ENCODE data around the gene PC. TPM values are rescaled to one million over a fixed set of nuclear protein-coding genes. Genes with fewer than 3 reads are reported as not detected.

The PC gene
- polyA plus RNA-seq, 3 donors: 4.6 to 7.1 (median 6.0) TPM

DNA sequence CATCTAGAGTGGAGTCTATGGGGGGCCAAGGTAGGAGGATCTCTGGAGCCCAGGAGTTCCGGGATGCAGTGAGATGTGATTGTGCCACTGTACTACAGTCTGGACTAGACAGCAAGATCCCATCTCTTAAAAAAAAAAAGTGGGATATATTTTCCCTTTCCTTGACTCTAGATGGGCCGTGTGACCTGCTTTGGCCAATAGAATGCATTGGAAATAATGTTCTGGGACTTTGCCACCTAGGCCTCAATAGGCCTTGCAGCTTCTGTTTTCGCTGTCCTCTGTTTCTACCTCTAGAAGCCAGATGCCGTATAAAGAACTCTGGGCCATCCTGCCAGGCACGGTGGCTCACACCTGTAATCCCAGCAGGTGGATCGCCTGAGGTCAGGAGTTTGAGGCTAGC is 20.5 kb upstream of the PC start:
- no peaks in the 10 kb centered on the region for H3K36me3 ChIP-seq (replicated peaks in 1 of 2; ENCODE audit: control insufficient read depth in 1 of 2, insufficient read depth in 2 of 2, low read length in 2 of 2)
- H3K4me2 ChIP-seq (replicated peaks; ENCODE audit: extremely low read depth, low read length, poor library complexity, severe bottlenecking): no peak overlapping the region
- Mint-ChIP-seq H3K27ac (no peak overlapping the region), H3K36me3 (peaks cover 0 to 2% of the 10 kb centered on the region in 2 donors), H3K9me3 (peaks cover 7 to 30% (median 19%) of the 10 kb centered on the region in 7 donors), H3K4me1 (peaks cover 15% of the 10 kb centered on the region), H3K4me3 (no peak overlapping the region), H3K27me3 (ENCODE audit: low read depth in 3 of 3) (peaks cover 11 to 25% (median 14%) of the 10 kb centered on the region in 3 donors)
- TF ChIP-seq, protein P1, sequence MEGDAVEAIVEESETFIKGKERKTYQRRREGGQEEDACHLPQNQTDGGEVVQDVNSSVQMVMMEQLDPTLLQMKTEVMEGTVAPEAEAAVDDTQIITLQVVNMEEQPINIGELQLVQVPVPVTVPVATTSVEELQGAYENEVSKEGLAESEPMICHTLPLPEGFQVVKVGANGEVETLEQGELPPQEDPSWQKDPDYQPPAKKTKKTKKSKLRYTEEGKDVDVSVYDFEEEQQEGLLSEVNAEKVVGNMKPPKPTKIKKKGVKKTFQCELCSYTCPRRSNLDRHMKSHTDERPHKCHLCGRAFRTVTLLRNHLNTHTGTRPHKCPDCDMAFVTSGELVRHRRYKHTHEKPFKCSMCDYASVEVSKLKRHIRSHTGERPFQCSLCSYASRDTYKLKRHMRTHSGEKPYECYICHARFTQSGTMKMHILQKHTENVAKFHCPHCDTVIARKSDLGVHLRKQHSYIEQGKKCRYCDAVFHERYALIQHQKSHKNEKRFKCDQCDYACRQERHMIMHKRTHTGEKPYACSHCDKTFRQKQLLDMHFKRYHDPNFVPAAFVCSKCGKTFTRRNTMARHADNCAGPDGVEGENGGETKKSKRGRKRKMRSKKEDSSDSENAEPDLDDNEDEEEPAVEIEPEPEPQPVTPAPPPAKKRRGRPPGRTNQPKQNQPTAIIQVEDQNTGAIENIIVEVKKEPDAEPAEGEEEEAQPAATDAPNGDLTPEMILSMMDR (IDR thresholded peaks at IDR 0.05): no peak
- DNase-seq: no peak
- H4K20me1 ChIP-seq (ENCODE audit: insufficient read depth, low read length): no peaks in the 10 kb centered on the region
- no peak overlapping the region for H3K27ac ChIP-seq (ENCODE audit: low read depth in 1 of 2, low read length in 2 of 2)
- peaks cover 0 to 3% of the 10 kb centered on the region in 2 donors for H3K27me3 ChIP-seq (ENCODE audit: control insufficient read depth in 2 of 2, insufficient read depth in 2 of 2, low read length in 2 of 2)
- H2AFZ ChIP-seq (ENCODE audit: insufficient read depth, low read depth, low read length, poor library complexity, severe bottlenecking): no peak overlapping the region
- peaks cover 9 to 34% of the 10 kb centered on the region in 2 donors for H3K9me3 ChIP-seq (replicated peaks in 1 of 2; ENCODE audit: control insufficient read depth in 1 of 2, insufficient read depth in 1 of 2, low read length in 2 of 2)
- H3K79me2 ChIP-seq (ENCODE audit: insufficient read depth, low read length): no peaks in the 10 kb centered on the region
- no peak overlapping the region for H3K9ac ChIP-seq (ENCODE audit: insufficient read depth, low read length, poor library complexity, severe bottlenecking)
- H3K4me1 ChIP-seq (ENCODE audit: control insufficient read depth in 1 of 2, insufficient read depth in 2 of 2, low read length in 2 of 2): peaks cover 6 to 17% of the 10 kb centered on the region in 2 donors
- intact Hi-C loops (cut with micrococcal nuclease): loop anchor here in 1 of 2 donors (10.0 kb wide), 1 partner anchor 284 kb away; no protein-coding TSS in a partner anchor
- no peak overlapping the region for H3K4me3 ChIP-seq (replicated peaks in 1 of 3; ENCODE audit: low read depth in 2 of 3, low read length in 3 of 3)
- WGBS (ENCODE audit: insufficient coverage): 100% methylated on average over 5 of the region's 6 CpGs

DNA sequence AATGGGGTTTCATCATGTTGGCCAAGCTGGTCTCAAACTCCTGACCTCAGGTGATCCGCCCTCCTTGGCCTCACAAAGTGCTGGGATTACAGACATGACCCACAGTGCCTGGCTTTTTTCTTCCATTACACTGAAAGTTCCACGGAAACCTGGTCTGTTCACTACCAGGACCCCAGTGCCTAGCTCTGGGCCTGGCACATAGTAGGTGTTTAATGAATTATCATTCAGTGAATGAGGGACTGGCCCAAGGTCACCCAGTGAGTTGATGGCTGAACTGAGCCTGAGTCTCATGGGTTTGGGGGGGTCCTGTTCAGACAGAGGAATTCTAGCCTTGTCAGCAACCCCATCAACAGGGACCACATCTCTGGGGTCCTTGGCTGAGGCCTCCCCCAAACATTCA is 20.0 kb upstream of the PC start:
- Mint-ChIP-seq H3K27ac (no peak overlapping the region), H3K4me3 (no peak overlapping the region), H3K27me3 (ENCODE audit: low read depth in 3 of 3) (peaks cover 9 to 23% (median 11%) of the 10 kb centered on the region in 3 donors), H3K36me3 (peaks cover 0 to 2% of the 10 kb centered on the region in 2 donors), H3K4me1 (peaks cover 15% of the 10 kb centered on the region), H3K9me3 (peaks cover 7 to 30% (median 19%) of the 10 kb centered on the region in 7 donors)
- Histone ChIP-seq H3K36me3 (replicated peaks in 1 of 2; ENCODE audit: control insufficient read depth in 1 of 2, insufficient read depth in 2 of 2, low read length in 2 of 2) (no peaks in the 10 kb centered on the region), H3K9ac (ENCODE audit: insufficient read depth, low read length, poor library complexity, severe bottlenecking) (no peak overlapping the region), H2AFZ (ENCODE audit: insufficient read depth, low read depth, low read length, poor library complexity, severe bottlenecking) (no peak overlapping the region), H3K27me3 (ENCODE audit: control insufficient read depth in 2 of 2, insufficient read depth in 2 of 2, low read length in 2 of 2) (no peaks in the 10 kb centered on the region), H3K9me3 (replicated peaks in 1 of 2; ENCODE audit: control insufficient read depth in 1 of 2, insufficient read depth in 1 of 2, low read length in 2 of 2) (peaks cover 9 to 34% of the 10 kb centered on the region in 2 donors), H3K27ac (ENCODE audit: low read depth in 1 of 2, low read length in 2 of 2) (no peak overlapping the region), H3K79me2 (ENCODE audit: insufficient read depth, low read length) (no peaks in the 10 kb centered on the region), H4K20me1 (ENCODE audit: insufficient read depth, low read length) (no peaks in the 10 kb centered on the region), H3K4me1 (ENCODE audit: control insufficient read depth in 1 of 2, insufficient read depth in 2 of 2, low read length in 2 of 2) (peaks cover 6 to 17% of the 10 kb centered on the region in 2 donors), H3K4me3 (replicated peaks in 1 of 3; ENCODE audit: low read depth in 2 of 3, low read length in 3 of 3) (no peak overlapping the region), H3K4me2 (replicated peaks; ENCODE audit: extremely low read depth, low read length, poor library complexity, severe bottlenecking) (no peak overlapping the region)
- no peak for DNase-seq
- TF ChIP-seq, protein P1 (IDR thresholded peaks at IDR 0.05): no peak
- intact Hi-C loops (cut with micrococcal nuclease): loop anchor here in 1 of 2 donors (10.0 kb wide), 1 partner anchor 283 kb away; no protein-coding TSS in a partner anchor
- WGBS (ENCODE audit: insufficient coverage): 100% methylated on average over 2 of the region's 2 CpGs
